Endothelial cell of umbilical vein (primary cell): ENCODE data around the gene TREH. TPM values are rescaled to one million over a fixed set of nuclear protein-coding genes. Genes with fewer than 3 reads are reported as not detected.

Experiments used
- BruUV-seq: library from RNA; stranded (reverse); fragments of 400-500 nt; replicated peaks from 2 replicates; lab custom pipeline; 2021; lab: Mats Ljungman, UMichigan
- CTCF ChIA-PET: fragments of 300-600, 350-600 bp; sonication (Branson Sonifier 250); formaldehyde crosslinking; loops from one replicate; lab custom pipeline; 2021; ENCODE audit warnings: antibody characterized with exemption, inconsistent platforms; lab: Charles Lee
- POLR2A ChIA-PET: fragments of 300-600, 350-600 bp; sonication (Branson Sonifier 250); formaldehyde crosslinking; loops from one replicate; lab custom pipeline; 2021; ENCODE audit warnings: antibody characterized with exemption, inconsistent platforms; lab: Charles Lee
- DNase-seq: peaks from one replicate; pipeline ENCODE4 v3.0.0-alpha.2; 2011; ENCODE audit warnings: low read depth, low spot score
- FAIRE-seq: peaks from 2 replicates; lab custom pipeline; 2011; peaks lifted over from hg19 to GRCh38; lab: Jason Lieb, UNC
- H2AFZ ChIP-seq: 2 replicates; pipeline ENCODE4 v1.6.0; 2012; ENCODE audit warnings: low read depth, low read length, control low read depth, inconsistent platforms
- H3K27ac ChIP-seq: 2 replicates; pipeline ENCODE4 v1.5.1; 2011; ENCODE audit warnings: low read depth, mild to moderate bottlenecking, control low read depth, low read length, moderate library complexity; ENCODE audit not compliant: insufficient read depth
- H3K27me3 ChIP-seq, 2 experiments: 2 replicates each; pipeline versions ENCODE4 v1.6.0 to v1.6.1; 2011; ENCODE audit warnings: low read length in 2 of 2, mixed read lengths in 1 of 2; ENCODE audit not compliant: control insufficient read depth in 2 of 2, insufficient read depth in 2 of 2
- H3K36me3 ChIP-seq, 2 experiments: 2 replicates in 1 of 2; 3 replicates in 1 of 2; pipeline ENCODE4 v1.5.1; 2011; ENCODE audit warnings: low read length in 2 of 2, mild to moderate bottlenecking in 1 of 2, moderate library complexity in 1 of 2; ENCODE audit not compliant: control insufficient read depth in 2 of 2, insufficient read depth in 2 of 2; ENCODE audit errors: extremely low read depth in 1 of 2
- H3K4me1 ChIP-seq: 3 replicates; pipeline ENCODE4 v1.5.1; 2011; ENCODE audit warnings: mild to moderate bottlenecking, low read length; ENCODE audit not compliant: control insufficient read depth, insufficient read depth; ENCODE audit errors: extremely low read depth
- H3K4me2 ChIP-seq: 2 replicates; pipeline ENCODE4 v1.6.1; 2011; ENCODE audit warnings: low read length, control low read depth, mixed read lengths; ENCODE audit not compliant: insufficient read depth
- H3K4me3 ChIP-seq, 3 experiments: fragments of 200-600 bp in 1 of 3; sonication (generic), shearing (Covaris generic) in 1 of 3; replicated peaks in 1 of 3; 2 replicates each; pipeline ENCODE4 v1.5.1; 2011 to 2016; ENCODE audit warnings: control low read depth in 3 of 3, low read length in 3 of 3, mild to moderate bottlenecking in 2 of 3, inconsistent platforms in 1 of 3, low read depth in 1 of 3, moderate library complexity in 1 of 3; ENCODE audit not compliant: insufficient read depth in 1 of 3
- H3K79me2 ChIP-seq: 2 replicates; pipeline ENCODE4 v1.6.0; 2012; ENCODE audit warnings: low read length, inconsistent platforms; ENCODE audit not compliant: control insufficient read depth, insufficient read depth
- H3K9ac ChIP-seq: replicated peaks from 2 replicates; pipeline ENCODE3; 2011; ENCODE audit warnings: low read length, control low read depth; ENCODE audit not compliant: insufficient read depth; ENCODE audit errors: extremely low read depth
- H3K9me1 ChIP-seq: replicated peaks from 3 replicates; pipeline ENCODE4 v1.6.0; 2011; ENCODE audit warnings: mild to moderate bottlenecking, low read length; ENCODE audit not compliant: control insufficient read depth, insufficient read depth; ENCODE audit errors: extremely low read depth
- H3K9me3 ChIP-seq: replicated peaks from 2 replicates; pipeline ENCODE4 v1.5.1; 2012; ENCODE audit warnings: low read length, inconsistent platforms; ENCODE audit not compliant: control insufficient read depth, insufficient read depth
- H4K20me1 ChIP-seq: replicated peaks from 2 replicates; pipeline ENCODE3; 2011; ENCODE audit warnings: mild to moderate bottlenecking, low read length; ENCODE audit not compliant: control insufficient read depth, insufficient read depth; ENCODE audit errors: extremely low read depth
- FOS ChIP-seq: IDR thresholded peaks from 2 replicates; pipeline ENCODE4 v1.6.1; 2011; ENCODE audit warnings: mild to moderate bottlenecking, low read length, moderate library complexity, borderline replicate concordance; ENCODE audit not compliant: insufficient read depth
- POLR2A ChIP-seq: IDR thresholded peaks from 2 replicates; pipeline ENCODE4 v1.6.1; 2012; ENCODE audit warnings: low read depth, mild to moderate bottlenecking, control low read depth, low read length
- POLR2AphosphoS5 ChIP-seq: IDR thresholded peaks from 2 replicates; pipeline ENCODE4 v1.6.1; 2012; ENCODE audit warnings: low read depth, mild to moderate bottlenecking, control low read depth, low read length, moderate library complexity; ENCODE audit not compliant: insufficient read depth
- dilution Hi-C: fragments of 300-500 bp; cut with MboI; formaldehyde crosslinking; loops from one replicate; pipeline ENCODE4 v1.15.0; 2019; ENCODE audit warnings: low sequenced_read_pairs; ENCODE audit not compliant: extremely low pct_ligation_motif_present
- intact Hi-C: fragments of 100-400 bp; cut with micrococcal nuclease; formaldehyde crosslinking; loops from one replicate; pipeline ENCODE4 v1.10.0; 2022
- polyA plus RNA-seq, 4 experiments: library from polyadenylated mRNA; depleted of rRNA in 3 of 4; stranded (reverse) in 3 of 4; unstranded in 1 of 4; fragments of >200 nt; gene quantifications; 2 replicates each; pipeline versions ENCODE4 v1.2.1 to v1.2.3, GENCODE V29; 2011 to 2012; ENCODE audit warnings: missing spikeins in 1 of 4
- total RNA-seq: library from RNA; stranded (reverse); gene quantifications from 2 replicates; pipeline ENCODE4 v1.2.3, GENCODE V29; 2021
- TF ChIP-seq, protein P1 (sequence below): IDR thresholded peaks from 2 replicates; pipeline ENCODE4 v1.6.1; 2011; ENCODE audit not compliant: insufficient read depth, insufficient read length

TREH gene
- total and polyA plus RNA-seq, 2 donors (not counting 3 experiments of a cell fraction or from before 2014, with no cell fraction given): not detected

GRCh38 chr11:118715837-118716260 lies 36.4 kb upstream of the TREH start:
- Histone ChIP-seq H3K4me1 (peaks cover 7% of the 10 kb centered on the region), H3K9ac (no peak overlapping the region), H3K36me3 (no peaks in the 10 kb centered on the region), H3K4me3 (no peak overlapping the region), H3K9me3 (no peaks in the 10 kb centered on the region), H3K27ac (no peak overlapping the region), H3K79me2 (no peaks in the 10 kb centered on the region), H3K9me1 (no peaks in the 10 kb centered on the region), H2AFZ (peak overlapping the region; percentile 5), H3K27me3 (no peaks in the 10 kb centered on the region), H3K4me2 (no peak overlapping the region), H4K20me1 (no peaks in the 10 kb centered on the region)
- no peak for FAIRE-seq
- ChIA-PET CTCF (interaction anchor here (0.6 to 1.3 kb wide), 2 partner anchors 26 to 242 kb away, joined by 5 read pairs; no protein-coding TSS in a partner anchor), POLR2A (no interaction called here)
- DNase-seq: peak; percentile 71
- TF ChIP-seq FOS (peak; percentile 27), POLR2A (no peak)
- intact Hi-C loops: no loop called here
- no TSS peak for BruUV-seq
- dilution Hi-C loops: no loop called here

- Histone ChIP-seq H3K4me3 (no peak overlapping the region), H3K27ac (no peak overlapping the region), H3K36me3 (no peaks in the 10 kb centered on the region), H3K4me2 (no peak overlapping the region), H3K9ac (no peak overlapping the region), H3K9me3 (no peaks in the 10 kb centered on the region), H3K79me2 (no peaks in the 10 kb centered on the region), H2AFZ (peak overlapping the region; percentile 5), H3K4me1 (peaks cover 7% of the 10 kb centered on the region), H3K27me3 (no peaks in the 10 kb centered on the region), H4K20me1 (no peaks in the 10 kb centered on the region), H3K9me1 (no peaks in the 10 kb centered on the region)
- CTCF ChIA-PET: interaction anchor here (1.3 kb wide), 1 partner anchor 26 kb away, joined by 5 read pairs; no protein-coding TSS in a partner anchor
- FAIRE-seq (no peak), DNase-seq (no peak)
- dilution Hi-C loops: no loop called here
- intact Hi-C loops: no loop called here
- BruUV-seq: no TSS peak
- POLR2A ChIA-PET: no interaction called here
- TF ChIP-seq POLR2A (no peak), POLR2AphosphoS5 (no peak)
- TF ChIP-seq, protein P1, sequence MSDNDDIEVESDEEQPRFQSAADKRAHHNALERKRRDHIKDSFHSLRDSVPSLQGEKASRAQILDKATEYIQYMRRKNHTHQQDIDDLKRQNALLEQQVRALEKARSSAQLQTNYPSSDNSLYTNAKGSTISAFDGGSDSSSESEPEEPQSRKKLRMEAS: no peak
These were observed 35.9 kb upstream of the TREH start for GRCh38 chr11:118715245-118715831.
